ENCODE measurements around the gene CGNL1. TPM values are rescaled to one million over a fixed set of nuclear protein-coding genes. Genes with fewer than 3 reads are reported as not detected.

The CGNL1 gene
- total RNA-seq, 1 experiment from 2014 or later: 34.6 TPM

- Histone ChIP-seq H2BK20ac (ENCODE audit: low read depth, low read length, poor library complexity, severe bottlenecking) (no peak overlapping the region), H3K9ac (ENCODE audit: extremely low read depth, insufficient read length, low read length) (no peak overlapping the region), H4K5ac (ENCODE audit: insufficient read length, low read depth, low read length) (no peak overlapping the region), H4K20me1 (ENCODE audit: control insufficient read depth, insufficient read depth, insufficient read length) (no peaks in the 10 kb centered on the region), H3T11ph (ENCODE audit: low read length) (no peak overlapping the region), H2BK12ac (ENCODE audit: insufficient read length, low read depth, low read length) (no peak overlapping the region), H3K4me1 (ENCODE audit: insufficient read depth, low read length) (no peaks in the 10 kb centered on the region), H3K79me2 (ENCODE audit: insufficient read depth, low read length) (no peaks in the 10 kb centered on the region), H3K27ac (ENCODE audit: insufficient read length, low read depth, low read length) (no peak overlapping the region), H4K91ac (ENCODE audit: insufficient read length, low read depth, low read length) (no peak overlapping the region), H3K27me3 (ENCODE audit: insufficient read depth, low read length) (no peaks in the 10 kb centered on the region), H3K14ac (ENCODE audit: insufficient read depth, low read length) (no peak overlapping the region), H2BK5ac (ENCODE audit: insufficient read length, low read length) (no peak overlapping the region), H2AFZ (ENCODE audit: low read length) (no peak overlapping the region), H3K4ac (ENCODE audit: low read depth, low read length) (no peak overlapping the region), H3K4me2 (ENCODE audit: insufficient read depth, insufficient read length, low read length) (no peak overlapping the region), H3K23me2 (ENCODE audit: insufficient read length, low read depth, low read length, poor library complexity, severe bottlenecking) (no peaks in the 10 kb centered on the region), H2BK15ac (ENCODE audit: low read depth, low read length) (no peak overlapping the region), H2AK5ac (ENCODE audit: insufficient read length, low read length) (no peak overlapping the region), H2BK120ac (ENCODE audit: low read depth, low read length, poor library complexity, severe bottlenecking) (no peak overlapping the region), H3K79me1 (ENCODE audit: insufficient read depth, low read depth, low read length, poor library complexity, severe bottlenecking) (no peaks in the 10 kb centered on the region), H3K23ac (ENCODE audit: insufficient read length, low read depth, low read length) (no peak overlapping the region), H4K8ac (replicated peaks; ENCODE audit: insufficient read length, low read depth, low read length) (no peak overlapping the region), H3K18ac (ENCODE audit: insufficient read length, low read depth, low read length) (no peak overlapping the region), H3K56ac (ENCODE audit: insufficient read length, low read depth, low read length) (no peak overlapping the region), H3K9me3 (ENCODE audit: control insufficient read depth, low read depth, low read length) (no peaks in the 10 kb centered on the region)
- no peak for TF ChIP-seq CTCF (conservative IDR thresholded peaks at IDR 0.05)
- Mint-ChIP-seq H3K27me3 (ENCODE audit: low read depth) (no peaks in the 10 kb centered on the region; the same call in 1 of the 2 replicates), H3K4me1 (peaks cover 24 to 27% of the 10 kb centered on the region in 2 experiments), H3K9me3 (peaks cover 5 to 6% of the 10 kb centered on the region in 2 experiments; a peak in 4 of 5 replicates), H3K36me3 (ENCODE audit: insufficient read depth in 1 of 3, low read depth in 3 of 3) (no peaks in the 10 kb centered on the region; a peak in 1 of 7 replicates), H3K4me3 (no peak overlapping the region), H3K27ac (peak overlapping the region in 1 of 3 experiments; percentile 85; a peak in 2 of 7 replicates)
- DNase-seq: no peak
- no CpG with 5 or more reads among the region's 1 CpG for WGBS (ENCODE audit: extremely low coverage, insufficient read length, low lambda C conversion rate)
Measured at GRCh38 chr15:57363661-57364060, 12.6 kb upstream of the CGNL1 start.
